Heart right ventricle (tissue), 16 donors: Measurements from ENCODE around the gene SPCS3. TPM values are rescaled to one million over a fixed set of nuclear protein-coding genes. Genes with fewer than 3 reads are reported as not detected.

Experiments used
- ATAC-seq, 8 donors: fragments of 200-7000 bp; cut with Tn5 transposase; one replicate each; pipeline ENCODE4 v1.9.1; 2020; ENCODE audit warnings: mild to moderate bottlenecking in 8 of 8, moderate library complexity in 8 of 8, moderate number of reproducible peaks in 1 of 8
- DNase-seq, 2 donors: peaks; one replicate each; pipeline ENCODE4 v3.0.0-alpha.2; 2020
- H3K27ac ChIP-seq, 10 donors: fragments of 200-600 bp; sonication (generic) in 2 of 10; one replicate each; pipeline versions ENCODE4 v1.5.0 to v1.8.0; 2020 to 2022; ENCODE audit warnings: mild to moderate bottlenecking in 3 of 10
- H3K27me3 ChIP-seq, 7 donors: fragments of 200-600 bp; one replicate each; pipeline ENCODE4 v1.8.0; 2021 to 2022; ENCODE audit warnings: mild to moderate bottlenecking in 2 of 7
- H3K36me3 ChIP-seq, 9 donors: fragments of 200-600 bp; sonication (generic) in 1 of 9; one replicate each; pipeline versions ENCODE4 v1.5.0 to v1.8.0; 2020 to 2022; ENCODE audit warnings: mild to moderate bottlenecking in 2 of 9
- H3K4me1 ChIP-seq, 9 donors: fragments of 200-600 bp; sonication (generic) in 1 of 9; one replicate each; pipeline versions ENCODE4 v1.5.0 to v1.8.0; 2020 to 2022; ENCODE audit warnings: mild to moderate bottlenecking in 4 of 9
- H3K4me3 ChIP-seq, 10 donors: fragments of 200-600 bp; sonication (generic) in 2 of 10; one replicate each; pipeline versions ENCODE4 v1.5.0 to v1.8.0; 2020 to 2022; ENCODE audit warnings: mild to moderate bottlenecking in 7 of 10, moderate library complexity in 2 of 10
- H3K9me3 ChIP-seq, 11 donors: fragments of 200-600 bp in 10 of 11; sonication (generic) in 2 of 11; one replicate each; pipeline versions ENCODE4 v1.5.0 to v1.8.0; 2013 to 2022; ENCODE audit warnings: mild to moderate bottlenecking in 2 of 11, control low read depth in 1 of 11, moderate library complexity in 1 of 11
- CTCF ChIP-seq, 9 donors: fragments of 200-600 bp; sonication (generic) in 2 of 9; IDR thresholded peaks; one replicate each; pipeline versions ENCODE4 v1.5.0 to v1.8.0; 2021 to 2022; ENCODE audit warnings: antibody characterized with exemption in 9 of 9, mild to moderate bottlenecking in 5 of 9, moderate library complexity in 1 of 9
- WGBS, 2 donors: extraction: QIAGEN DNeasy Blood & Tissue Kit; methylation state at CpG; one replicate each; pipeline ENCODE4 v1.1.7; 2013; ENCODE audit warnings: inconsistent platforms in 1 of 2; 5-methylcytosine and 5-hydroxymethylcytosine counted together
- intact Hi-C, 10 donors: fragments of 100-400 bp; cut with DNase I; formaldehyde crosslinking; loops; one replicate each; pipeline versions ENCODE4 v1.11.1 to v1.14.2; 2022
- polyA plus RNA-seq, 2 donors: library from polyadenylated mRNA; stranded (reverse); fragments of 200-250 nt; gene quantifications; one replicate each; pipeline ENCODE4 v1.2.3, GENCODE V29; 2013
- total RNA-seq, 10 donors: library from RNA; stranded (reverse); fragmentation: NEBNext Ultra II Directional in 3 of 10; extraction: Animal tissue kit (Norgen Biotek cat#: 25700) in 3 of 10; gene quantifications; one replicate each; pipeline versions ENCODE4 v1.2.1 to v1.2.4, GENCODE V29; 2021 to 2023
- donor health status: Arrhythmogenic right ventricular cardiomyopathy.
- donor health status: ischemic (EF 13 %, LVEDD 7.1; RV severe dilation, severe dysfunction).
- donor health status: healthy with polysubstance abuse.
- donor health status: DM: no; HTN: yes; CAD: no.
- donor health status: DM: no; HTN: no; CAD: no.
- donor health status: ischemic (EF 25% LVEDD 6.9; RV normal size, moderate dysfunction).
- donor health status: ischemic (EF 25% LVEDD 5.7; RV mildly dilated, moderate dysfunction).
- donor health status: healthy.
- donor health status: DM: yes; HTN: yes; CAD: no.
- donor health status: Ischemic cardiomyopathy.
- donor health status: ischemic (EF 35%, LVEDD 5.7; RV mildly dilated, moderate dysfunction).
- donor health status: nonischemic (EF 11% LVEDD 7.7; RV severe dilation, severe dysfunction).
- donor health status: DM: yes; HTN: yes; CAD: no.
- donor health status: PGD.
- donor health status: ischemic (EF 29% LVEDD 5.4; RV normal size, mild dysfunction).
- donor health status: nonischemic (EF 23%, LVEDD 6.1; RV moderate dilation, normal function).

Gene SPCS3
- total and polyA plus RNA-seq, 12 donors: 21.7 to 122 (median 90.9) TPM

GRCh38 chr4:176286728-176287127 lies 33.0 kb upstream of the SPCS3 start:
- H3K36me3 ChIP-seq: no peaks in the 10 kb centered on the region
- H3K9me3 ChIP-seq: no peaks in the 10 kb centered on the region
- intact Hi-C loops: no loop called here
- no peak for DNase-seq
- H3K27ac ChIP-seq: peak overlapping the region in 2 of 10 donors; percentile 17 to 19
- 29 to 34% methylated on average over 3 of the region's 3 CpGs for WGBS, 2 donors
- H3K4me3 ChIP-seq: no peak overlapping the region
- TF ChIP-seq CTCF (IDR thresholded peaks at IDR 0.05): no peak
- peaks cover 0 to 11% (median 0%) of the 10 kb centered on the region in 9 donors for H3K4me1 ChIP-seq
- no peaks in the 10 kb centered on the region for H3K27me3 ChIP-seq
- peak in 6 of 8 donors; percentile 35 to 83 (median 65) for ATAC-seq

- intact Hi-C loops: no loop called here
- ATAC-seq: no peak
- no peak for DNase-seq
- Histone ChIP-seq H3K27me3 (no peaks in the 10 kb centered on the region), H3K4me1 (peaks cover 0 to 11% (median 0%) of the 10 kb centered on the region in 9 donors), H3K36me3 (no peaks in the 10 kb centered on the region), H3K9me3 (no peaks in the 10 kb centered on the region), H3K27ac (no peak overlapping the region), H3K4me3 (no peak overlapping the region)
- no peak for TF ChIP-seq CTCF (IDR thresholded peaks at IDR 0.05)
Measured at GRCh38 chr4:176287546-176287945, 32.2 kb upstream of the SPCS3 start.

- DNase-seq: no peak
- Histone ChIP-seq H3K4me3 (no peak overlapping the region), H3K27ac (no peak overlapping the region), H3K4me1 (peaks cover 0 to 11% (median 0%) of the 10 kb centered on the region in 9 donors), H3K9me3 (no peaks in the 10 kb centered on the region), H3K36me3 (no peaks in the 10 kb centered on the region), H3K27me3 (no peaks in the 10 kb centered on the region)
- intact Hi-C loops: no loop called here
- TF ChIP-seq CTCF (IDR thresholded peaks at IDR 0.05): no peak
- ATAC-seq: no peak
Measured at GRCh38 chr4:176288020-176288419, 31.7 kb upstream of the SPCS3 start.

GRCh38 chr4:176289561-176289960 lies 30.2 kb upstream of the SPCS3 start:
- no peak for DNase-seq
- no peak overlapping the region for H3K27ac ChIP-seq
- WGBS, 2 donors: 91 to 92% methylated on average over 6 of the region's 6 CpGs
- no peak overlapping the region for H3K4me3 ChIP-seq
- no peaks in the 10 kb centered on the region for H3K36me3 ChIP-seq
- intact Hi-C loops: no loop called here
- ATAC-seq: no peak
- H3K9me3 ChIP-seq: no peaks in the 10 kb centered on the region
- no peak for TF ChIP-seq CTCF (IDR thresholded peaks at IDR 0.05)
- peaks cover 0 to 11% (median 0%) of the 10 kb centered on the region in 9 donors for H3K4me1 ChIP-seq
- no peaks in the 10 kb centered on the region for H3K27me3 ChIP-seq
